ENCODE data around the gene ANAPC5.

GRCh38 chr12:121290410-121290809 is 61.8 kb downstream of the ANAPC5 start:
- TF ChIP-seq REST (IDR thresholded peaks at IDR 0.05; ENCODE audit: insufficient read depth in 1 of 2, low read depth in 2 of 2, low read length in 2 of 2): no peak
- no peak for TF ChIP-seq TAF1 (IDR thresholded peaks at IDR 0.05; ENCODE audit: borderline replicate concordance, insufficient read depth, low read length)
- no peak for TF ChIP-seq SIN3A (IDR thresholded peaks at IDR 0.05; ENCODE audit: borderline replicate concordance, insufficient read depth, low read length)
- TF ChIP-seq POLR2AphosphoS5 (IDR thresholded peaks at IDR 0.05; ENCODE audit: low read depth, low read length): no peak
- TF ChIP-seq FOXP2 (optimal IDR thresholded peaks at IDR 0.05; ENCODE audit: borderline replicate concordance, extremely low read depth, extremely low read length, insufficient read depth): no peak
